ENCODE data around the gene CMIP. TPM values are rescaled to one million over a fixed set of nuclear protein-coding genes. Genes with fewer than 3 reads are reported as not detected.

Gene CMIP
- total RNA-seq (2014; rRNA removed): 25.7 and 43.7 TPM in 2 replicates
- Bru-seq, nascent RNA: percentile 93 among the genes with signal in this experiment
- BruChase-seq, experiment 1, labeled RNA remaining after a 6-hour chase: percentile 82 among the genes with signal in this experiment
- percentile 90 among the genes with signal in this experiment for BruChase-seq, experiment 2, labeled RNA remaining after a 2-hour chase
- long read RNA-seq, full-length matches to known transcripts: 1 of 39 reads
- long read RNA-seq, partial matches to known transcripts: 9 of 39 reads
- long read RNA-seq, other reads (novel, unspliced or antisense): 29 of 39 reads

DNA sequence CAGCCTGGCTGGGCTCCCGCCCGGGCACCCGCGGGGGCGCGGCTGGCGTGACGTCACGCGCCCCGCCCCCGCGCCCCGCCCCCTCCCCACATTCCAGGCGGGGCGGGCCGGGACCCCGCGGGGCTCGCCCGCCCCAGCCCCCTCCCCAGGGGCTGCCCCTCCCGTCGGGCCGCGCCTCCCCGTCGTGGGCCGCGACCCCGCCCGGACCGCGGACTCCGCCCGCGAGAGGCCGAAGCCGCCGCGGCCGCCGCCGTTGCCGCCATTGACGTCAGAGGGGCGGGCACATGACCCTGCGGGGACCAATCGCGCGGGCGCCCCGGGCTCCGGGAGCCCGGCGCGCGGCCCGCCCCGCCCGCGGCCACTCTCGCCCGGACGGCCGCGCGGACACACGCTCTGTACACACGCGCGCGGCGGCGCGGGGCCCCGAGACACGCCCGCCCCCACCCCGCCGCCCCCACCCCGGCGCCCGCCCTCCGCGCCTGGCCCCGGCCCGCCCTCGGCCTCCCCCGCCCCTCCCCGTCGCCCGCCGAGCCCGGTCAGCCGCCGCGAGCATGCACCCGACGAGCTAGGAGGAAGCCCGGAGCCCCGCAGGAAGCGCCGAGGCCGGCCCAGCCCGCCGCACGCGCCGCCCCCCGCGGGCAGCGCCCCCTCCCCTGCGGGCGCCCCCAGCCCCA is at the start of gene CMIP:
CMIP (plus strand) TSS at position 361 of the 674 bp plus-strand sequence.
- CTCF ChIA-PET: no interaction called here
- POLR2A ChIA-PET (ENCODE audit: unreplicated experiment): no interaction called here
- no TSS peak for BruUV-seq (replicated peaks)
- Histone ChIP-seq H3K4me2 (ENCODE audit: low read length) (peak within 1 kb of the TSS; percentile 90), H3K79me2 (ENCODE audit: low read length) (peaks cover 46% of the 10 kb centered on the region), H3K36me3 (ENCODE audit: low read depth, low read length) (no peaks in the 10 kb centered on the region), H3K4me1 (ENCODE audit: insufficient read depth, low read length) (peaks cover 23% of the 10 kb centered on the region), H2AFZ (ENCODE audit: low read length) (0 out of 2 replicates have a peak within 1 kb of the TSS, but pooled peaks have one; percentile 22), H3K4me3 (ENCODE audit: low read length) (peak within 1 kb of the TSS; percentile 98), H3K9ac (ENCODE audit: low read length) (peak within 1 kb of the TSS; percentile 93), H4K20me1 (ENCODE audit: low read length) (peaks cover 17% of the 10 kb centered on the region), H3K9me2 (replicated peaks; ENCODE audit: low read length) (no peaks in the 10 kb centered on the region), H3K27me3 (ENCODE audit: low read length) (no peaks in the 10 kb centered on the region), H3F3A (ENCODE audit: low read length, unreplicated experiment) (peaks cover 5% of the 10 kb centered on the region), H3K27ac (ENCODE audit: low read length) (peak within 1 kb of the TSS; percentile 83), H3K9me3 (ENCODE audit: low read length) (no peaks in the 10 kb centered on the region)
- intact Hi-C loops (cut with micrococcal nuclease): loop anchor here (5.0 kb wide), 2 partner anchors 58 to 153 kb away; no protein-coding TSS in a partner anchor
- peak; percentile 79 for DNase-seq
- peak; percentile 61 for ATAC-seq
- no peak for TF ChIP-seq EZH2phosphoT487 (IDR thresholded peaks at IDR 0.05; ENCODE audit: borderline replicate concordance, low read length)
- TF ChIP-seq EZH2 (IDR thresholded peaks at IDR 0.05; ENCODE audit: low read length, unreplicated experiment): no peak
- TF ChIP-seq, protein P1, sequence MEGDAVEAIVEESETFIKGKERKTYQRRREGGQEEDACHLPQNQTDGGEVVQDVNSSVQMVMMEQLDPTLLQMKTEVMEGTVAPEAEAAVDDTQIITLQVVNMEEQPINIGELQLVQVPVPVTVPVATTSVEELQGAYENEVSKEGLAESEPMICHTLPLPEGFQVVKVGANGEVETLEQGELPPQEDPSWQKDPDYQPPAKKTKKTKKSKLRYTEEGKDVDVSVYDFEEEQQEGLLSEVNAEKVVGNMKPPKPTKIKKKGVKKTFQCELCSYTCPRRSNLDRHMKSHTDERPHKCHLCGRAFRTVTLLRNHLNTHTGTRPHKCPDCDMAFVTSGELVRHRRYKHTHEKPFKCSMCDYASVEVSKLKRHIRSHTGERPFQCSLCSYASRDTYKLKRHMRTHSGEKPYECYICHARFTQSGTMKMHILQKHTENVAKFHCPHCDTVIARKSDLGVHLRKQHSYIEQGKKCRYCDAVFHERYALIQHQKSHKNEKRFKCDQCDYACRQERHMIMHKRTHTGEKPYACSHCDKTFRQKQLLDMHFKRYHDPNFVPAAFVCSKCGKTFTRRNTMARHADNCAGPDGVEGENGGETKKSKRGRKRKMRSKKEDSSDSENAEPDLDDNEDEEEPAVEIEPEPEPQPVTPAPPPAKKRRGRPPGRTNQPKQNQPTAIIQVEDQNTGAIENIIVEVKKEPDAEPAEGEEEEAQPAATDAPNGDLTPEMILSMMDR (conservative IDR thresholded peaks at IDR 0.05; ENCODE audit: low read depth, low read length): no peak

DNA sequence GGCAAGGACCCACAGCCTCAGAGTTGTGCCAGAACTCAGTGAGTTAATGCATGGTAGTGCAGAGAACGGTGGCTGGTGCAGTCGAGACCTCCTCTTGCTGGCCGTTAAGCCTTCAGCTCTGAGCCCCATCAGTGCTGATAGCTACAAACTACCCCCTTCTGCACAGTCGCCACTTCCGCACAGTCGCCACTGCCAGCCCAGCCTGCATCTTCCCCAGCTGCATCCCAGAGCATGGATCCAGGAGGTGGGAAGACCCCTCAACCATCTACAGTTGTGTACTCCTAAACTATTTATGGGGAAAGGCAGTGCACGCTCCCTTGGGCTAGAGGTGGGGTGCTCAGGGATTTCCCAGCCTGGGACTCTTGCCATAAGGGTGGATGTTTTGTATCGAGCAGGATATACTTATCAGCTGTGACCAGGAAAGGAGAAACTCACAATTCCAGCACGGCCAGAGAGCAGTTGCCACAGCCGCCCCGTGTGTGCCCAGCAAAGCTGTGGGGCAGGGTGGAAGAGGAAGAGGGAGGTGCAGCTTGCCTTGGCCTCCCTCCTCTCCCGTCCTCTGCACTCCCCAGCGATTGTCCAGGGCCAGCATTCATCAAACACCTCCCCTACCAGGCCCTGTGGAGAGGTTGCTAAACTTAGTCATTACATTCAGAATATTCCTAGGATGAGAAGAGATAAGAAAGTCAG is 49.5 kb upstream of the CMIP start:
- H3K4me3 ChIP-seq (ENCODE audit: low read length): no peak overlapping the region
- CTCF ChIA-PET: no interaction called here
- intact Hi-C loops (cut with micrococcal nuclease): no loop called here

More for the DNA sequence above, 49.5 kb upstream of the CMIP start:
- POLR2A ChIA-PET (ENCODE audit: unreplicated experiment): no interaction called here
- H3K27ac ChIP-seq (ENCODE audit: low read length): no peak overlapping the region
- no peaks in the 10 kb centered on the region for H4K20me1 ChIP-seq (ENCODE audit: low read length)
- H3K27me3 ChIP-seq (ENCODE audit: low read length): no peaks in the 10 kb centered on the region
- H3K9me2 ChIP-seq (replicated peaks; ENCODE audit: low read length): no peaks in the 10 kb centered on the region
- peaks cover 3% of the 10 kb centered on the region; the same call in 1 of the 2 replicates for H3K36me3 ChIP-seq (ENCODE audit: low read depth, low read length)
- no peak for DNase-seq
- no TSS peak for BruUV-seq (replicated peaks)
- no peak for ATAC-seq
- no peak overlapping the region for H2AFZ ChIP-seq (ENCODE audit: low read length)
- peaks cover 3% of the 10 kb centered on the region; the same call in 1 of the 2 replicates for H3K9me3 ChIP-seq (ENCODE audit: low read length)
- no peaks in the 10 kb centered on the region for H3K79me2 ChIP-seq (ENCODE audit: low read length)
- H3K4me1 ChIP-seq (ENCODE audit: insufficient read depth, low read length): no peaks in the 10 kb centered on the region
- H3K4me2 ChIP-seq (ENCODE audit: low read length): no peak overlapping the region
- H3K9ac ChIP-seq (ENCODE audit: low read length): no peak overlapping the region
- H3F3A ChIP-seq (ENCODE audit: low read length, unreplicated experiment): no peaks in the 10 kb centered on the region
- TF ChIP-seq, protein P1 (conservative IDR thresholded peaks at IDR 0.05; ENCODE audit: low read depth, low read length): no peak
- TF ChIP-seq EZH2phosphoT487 (IDR thresholded peaks at IDR 0.05; ENCODE audit: borderline replicate concordance, low read length) (no peak), EZH2 (IDR thresholded peaks at IDR 0.05; ENCODE audit: low read length, unreplicated experiment) (no peak)
